GM12878 (cell line): ENCODE data around the gene LOXL3. TPM values are rescaled to one million over a fixed set of nuclear protein-coding genes. Genes with fewer than 3 reads are reported as not detected.
A peak's percentile ranks its signal among the peaks of the same experiment; 100 is the strongest.

Source experiments
- ATAC-seq: fragments of 200-7000 bp; cut with Tn5 transposase; 3 replicates; pipeline ENCODE4 v1.9.1; 2020; ENCODE audit warnings: mild to moderate bottlenecking, moderate library complexity
- BruUV-seq: library from RNA; stranded (reverse); fragments of 400-500 nt; replicated peaks from 2 replicates; lab custom pipeline; 2021; lab: Mats Ljungman, UMichigan
- CTCF ChIA-PET: fragments of 300-600 bp; sonication (Branson Sonifier 250); formaldehyde crosslinking; extraction: SDS; loops from one replicate; lab custom pipeline; 2021; ENCODE audit warnings: inconsistent platforms; lab: Yijun Ruan, JAX
- POLR2A ChIA-PET: fragments of 350-600 bp; formaldehyde crosslinking; extraction: SDS; loops from one replicate; lab custom pipeline; 2021; ENCODE audit warnings: inconsistent platforms; lab: Charles Lee
- RAD21 ChIA-PET: fragments of 300-600 bp; sonication (Branson Sonifier 250); formaldehyde crosslinking; loops from one replicate; lab custom pipeline; 2023; ENCODE audit warnings: antibody characterized with exemption; ENCODE audit not compliant: unreplicated experiment; lab: Charles Lee
- SMC1A ChIA-PET: fragments of 300-600 bp; sonication (Branson Sonifier 250); formaldehyde crosslinking; loops from one replicate; lab custom pipeline; 2023; ENCODE audit not compliant: unreplicated experiment, uncharacterized antibody; lab: Charles Lee
- DNase-seq: peaks from one replicate; pipeline ENCODE4 v3.0.0-alpha.2; 2011; ENCODE audit warnings: low read depth, low spot score
- FAIRE-seq: peaks from 3 replicates; lab custom pipeline; 2011; peaks lifted over from hg19 to GRCh38; lab: Jason Lieb, UNC
- H2AFZ ChIP-seq: 2 replicates; pipeline ENCODE4 v1.6.0; 2011; ENCODE audit warnings: low read depth, low read length, control low read depth; ENCODE audit not compliant: control insufficient read depth
- H3K27ac ChIP-seq: 2 replicates; pipeline ENCODE4 v1.5.1; 2011; ENCODE audit warnings: control low read depth; ENCODE audit not compliant: control insufficient read depth, insufficient read depth
- H3K27me3 ChIP-seq, 2 experiments: replicated peaks in 1 of 2; 2 replicates each; pipeline versions ENCODE4 v1.6.0 to v1.6.1; 2011; ENCODE audit warnings: low read length in 1 of 2; ENCODE audit not compliant: control insufficient read depth in 2 of 2, insufficient read depth in 2 of 2
- H3K36me3 ChIP-seq, 2 experiments: 2 replicates each; pipeline ENCODE4 v1.5.1; 2011; ENCODE audit warnings: low read length in 1 of 2; ENCODE audit not compliant: control insufficient read depth in 2 of 2, insufficient read depth in 2 of 2
- H3K4me1 ChIP-seq: 2 replicates; pipeline ENCODE4 v1.6.1; 2011; ENCODE audit warnings: mild to moderate bottlenecking, low read length, moderate library complexity, mixed read lengths; ENCODE audit not compliant: control insufficient read depth, insufficient read depth
- H3K4me2 ChIP-seq: 2 replicates; pipeline ENCODE4 v1.6.0; 2011; ENCODE audit warnings: control low read depth; ENCODE audit not compliant: control insufficient read depth, insufficient read depth
- H3K4me3 ChIP-seq: fragments of 200-600 bp; sonication (generic); 2 replicates; pipeline ENCODE4 v1.5.1; 2016
- H3K79me2 ChIP-seq: 2 replicates; pipeline ENCODE4 v1.6.0; 2011; ENCODE audit warnings: low read length; ENCODE audit not compliant: control insufficient read depth, insufficient read depth
- H3K9ac ChIP-seq: 2 replicates; pipeline ENCODE4 v1.8.0; 2011; ENCODE audit warnings: low read length, control low read depth, mixed read lengths; ENCODE audit not compliant: control insufficient read depth, insufficient read depth
- H3K9me3 ChIP-seq: replicated peaks from 3 replicates; pipeline ENCODE4 v1.5.1; 2011; ENCODE audit warnings: mild to moderate bottlenecking, low read length; ENCODE audit not compliant: control insufficient read depth, insufficient read depth
- H4K20me1 ChIP-seq: 2 replicates; pipeline ENCODE4 v1.6.0; 2011; ENCODE audit not compliant: control insufficient read depth, insufficient read depth
- ATF7 ChIP-seq: fragments of 450-650 bp; IDR thresholded peaks from 2 replicates; pipeline ENCODE4 v1.6.1; 2016; ENCODE audit warnings: low read depth, mild to moderate bottlenecking
- BHLHE40 ChIP-seq, 2 experiments: fragments of 450-650 bp in 1 of 2; IDR thresholded peaks; 2 replicates each; pipeline ENCODE4 v1.6.1; 2011 to 2017; ENCODE audit warnings: low read depth in 2 of 2, borderline replicate concordance in 1 of 2, improper control_type of control experiment in 1 of 2, low read length in 1 of 2, mild to moderate bottlenecking in 1 of 2
- CBFB ChIP-seq: IDR thresholded peaks from 2 replicates; pipeline ENCODE4 v1.6.1; 2016; ENCODE audit warnings: antibody characterized with exemption, low read depth
- DPF2 ChIP-seq: fragments of 450-650 bp; IDR thresholded peaks from 2 replicates; pipeline ENCODE4 v1.6.1; 2017; ENCODE audit warnings: mild to moderate bottlenecking
- GATAD2B ChIP-seq: fragments of 450-650 bp; conservative IDR thresholded peaks from 2 replicates; pipeline ENCODE4 v1.6.1; 2017; ENCODE audit warnings: low read depth, mild to moderate bottlenecking, moderate library complexity
- HDGF ChIP-seq: fragments of 450-650 bp; IDR thresholded peaks from 2 replicates; pipeline ENCODE4 v1.6.1; 2016; ENCODE audit warnings: antibody characterized with exemption
- IKZF2 ChIP-seq, 2 experiments: fragments of 450-650 bp; IDR thresholded peaks; 2 replicates each; pipeline ENCODE4 v1.6.1; 2017; ENCODE audit warnings: mild to moderate bottlenecking in 2 of 2, moderate library complexity in 2 of 2
- NBN ChIP-seq: fragments of 450-650 bp; IDR thresholded peaks from 2 replicates; pipeline ENCODE4 v1.6.1; 2016
- NR2F1 ChIP-seq: fragments of 450-650 bp; conservative IDR thresholded peaks from 2 replicates; pipeline ENCODE4 v1.6.1; 2017; ENCODE audit warnings: mild to moderate bottlenecking
- POLR2AphosphoS5 ChIP-seq: IDR thresholded peaks from 2 replicates; pipeline ENCODE4 v1.6.1; 2011; ENCODE audit warnings: mild to moderate bottlenecking, low read length, inconsistent platforms
- TCF12 ChIP-seq: IDR thresholded peaks from 2 replicates; pipeline ENCODE4 v1.6.1; 2011; ENCODE audit warnings: low read depth, mild to moderate bottlenecking, low read length
- YBX1 ChIP-seq: fragments of 450-650 bp; IDR thresholded peaks from 2 replicates; pipeline ENCODE4 v1.6.1; 2016; ENCODE audit warnings: antibody characterized with exemption
- WGBS: methylation state at CpG from one replicate; pipeline ENCODE4 v1.1.6; 2016; ENCODE audit warnings: low lambda C conversion rate; ENCODE audit not compliant: insufficient replicate concordance, insufficient coverage; ENCODE audit errors: missing lambda C conversion rate; 5-methylcytosine and 5-hydroxymethylcytosine counted together
- in situ Hi-C: fragments of 300-500 bp; cut with MboI; formaldehyde crosslinking; loops from 9 replicates; pipeline ENCODE4 v1.14.3; 2018; ENCODE audit warnings: mixed read lengths
- intact Hi-C: fragments of 100-400 bp; cut with micrococcal nuclease; formaldehyde crosslinking; loops from one replicate; pipeline ENCODE4 v1.14.2; 2022; ENCODE audit not compliant: unreplicated experiment
- polyA plus RNA-seq, 11 experiments: library from polyadenylated mRNA; depleted of rRNA in 4 of 11; unstranded in 6 of 11; stranded (reverse) in 5 of 11; fragments of >200 nt; fragmentation: Nextera tagmentation in 4 of 11; fragmentation: Illumina TruSeq in 1 of 11; extraction: Ambion mirVana in 4 of 11; extraction: Trizol in 1 of 11; gene quantifications; 1 replicate in 1 of 11; 2 replicates in 10 of 11; pipeline versions ENCODE4 v1.2.1 to v1.2.3, GENCODE V29; 2011 to 2016; ENCODE audit warnings: inconsistent platforms in 2 of 11, missing spikeins in 2 of 11, low read depth in 1 of 11
- total RNA-seq, 4 experiments: library from RNA; depleted of rRNA in 3 of 4; stranded (reverse); fragments of >200 nt in 3 of 4; fragmentation: Illumina TruSeq in 1 of 4; extraction: Trizol in 1 of 4; gene quantifications; 2 replicates each; pipeline versions ENCODE4 v1.2.1 to v1.2.3, GENCODE V29; 2013 to 2021
- TF ChIP-seq, protein P1 (sequence below): fragments of 450-650 bp; formaldehyde crosslinking; IDR thresholded peaks from 2 replicates; pipeline ENCODE4 v1.5.0; 2022; ENCODE audit warnings: mild to moderate bottlenecking, missing genetic modification characterization
- TF ChIP-seq, protein P2 (sequence below): fragments of 450-650 bp; IDR thresholded peaks from 2 replicates; pipeline ENCODE4 v1.6.1; 2017; ENCODE audit warnings: mild to moderate bottlenecking, low read depth, inconsistent platforms; ENCODE audit not compliant: poor library complexity, severe bottlenecking
- TF ChIP-seq, protein P3 (sequence below): fragments of 450-650 bp; IDR thresholded peaks from 2 replicates; pipeline ENCODE4 v1.6.1; 2017; ENCODE audit warnings: low read depth, mild to moderate bottlenecking, moderate library complexity

The LOXL3 gene
- total and polyA plus RNA-seq, 10 of the 15 experiments (the other 5 are each of a cell fraction or from before 2014, with no cell fraction given): 6.2 to 40.9 (median 23.3) TPM

DNA sequence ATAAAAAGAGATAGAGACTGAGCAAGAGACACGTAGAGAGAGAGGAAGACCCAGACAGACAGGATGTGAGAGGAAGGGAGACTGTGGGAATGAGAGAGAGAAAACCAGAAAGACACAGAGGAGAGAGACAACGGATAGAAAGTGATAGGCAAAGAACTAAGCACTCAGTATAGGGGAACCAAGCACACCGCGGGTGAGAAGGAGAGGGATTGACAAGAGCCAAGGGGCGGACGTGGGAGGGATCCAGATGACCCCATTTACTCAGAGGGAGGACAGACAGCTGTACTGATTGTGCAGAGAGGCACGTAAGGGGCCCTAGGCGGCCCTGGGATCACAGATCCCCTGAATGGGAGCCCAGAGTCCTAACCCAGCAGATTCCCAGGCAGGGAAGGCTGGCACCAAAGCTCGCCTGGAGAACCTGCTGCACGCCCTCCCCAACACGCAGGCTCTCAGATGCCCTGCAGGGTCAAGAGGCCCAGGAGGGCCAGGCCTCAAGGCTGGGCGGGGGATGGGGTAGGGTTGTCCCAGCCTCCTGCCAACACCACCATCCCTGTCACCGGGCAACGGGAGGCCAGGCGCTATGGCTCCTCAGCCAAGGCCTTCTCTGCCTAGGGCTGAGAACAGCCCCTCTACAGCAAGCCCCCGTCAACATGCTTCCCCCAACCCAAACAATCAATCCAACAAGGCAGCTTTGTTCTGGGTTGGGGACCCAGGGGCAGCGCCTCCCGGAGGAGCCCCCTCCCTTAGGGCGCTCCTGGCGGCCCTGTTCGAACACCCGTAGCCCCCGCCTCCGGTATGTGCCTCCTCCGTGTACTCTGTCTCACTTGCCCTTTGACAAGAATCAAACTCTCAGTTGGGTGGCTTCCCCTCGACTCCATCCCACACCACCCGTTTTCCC lies 579 bp downstream of the LOXL3 start:
- Histone ChIP-seq H3K4me1 (peaks cover 33% of the 10 kb centered on the region), H3K79me2 (peaks cover 85% of the 10 kb centered on the region), H3K4me2 (peak overlapping the region; percentile 95), H3K27me3 (no peaks in the 10 kb centered on the region), H3K36me3 (peaks cover 1 to 9% of the 10 kb centered on the region in 2 experiments; a peak in 2 of 4 replicates), H4K20me1 (no peaks in the 10 kb centered on the region), H3K9ac (peak overlapping the region; percentile 96), H3K27ac (peak overlapping the region; percentile 93), H3K9me3 (no peaks in the 10 kb centered on the region; the same call in 2 of the 3 replicates), H3K4me3 (peak overlapping the region; percentile 95), H2AFZ (peak overlapping the region; percentile 43)
- no peak for DNase-seq
- peak; percentile 27 for ATAC-seq
- in situ Hi-C loops: no loop called here
- WGBS: 17% methylated on average over 27 of the region's 27 CpGs
- ChIA-PET CTCF (interaction anchor here (1.2 to 14.3 kb wide), 6 partner anchors 13 to 33 kb away, joined by 3 to 115 read pairs (median 16); partner anchors contain the start of genes AUP1, DQX1 and HTRA2), RAD21 (interaction anchor here (1.2 to 8.6 kb wide), 6 partner anchors 14 to 33 kb away, joined by 4 to 96 read pairs (median 38); partner anchors contain the start of genes AUP1 and HTRA2), POLR2A (interaction anchor here (0.6 to 17.8 kb wide), 4 partner anchors 10 to 46 kb away, joined by 4 to 441 read pairs (median 7); partner anchors contain the start of gene PCGF1), SMC1A (interaction anchor here (0.7 to 6.8 kb wide), 8 partner anchors 14 to 72 kb away, joined by 3 to 106 read pairs (median 18); partner anchors contain the start of genes AUP1 and HTRA2)
- no peak for FAIRE-seq
- BruUV-seq: no TSS peak
- intact Hi-C loops: loop anchor here (2.0 kb wide), 1 partner anchor 32 kb away; no protein-coding TSS in a partner anchor
- peak; percentile 73; the same call in 1 of the 2 replicates for TF ChIP-seq NR2F1
- TF ChIP-seq, protein P1, sequence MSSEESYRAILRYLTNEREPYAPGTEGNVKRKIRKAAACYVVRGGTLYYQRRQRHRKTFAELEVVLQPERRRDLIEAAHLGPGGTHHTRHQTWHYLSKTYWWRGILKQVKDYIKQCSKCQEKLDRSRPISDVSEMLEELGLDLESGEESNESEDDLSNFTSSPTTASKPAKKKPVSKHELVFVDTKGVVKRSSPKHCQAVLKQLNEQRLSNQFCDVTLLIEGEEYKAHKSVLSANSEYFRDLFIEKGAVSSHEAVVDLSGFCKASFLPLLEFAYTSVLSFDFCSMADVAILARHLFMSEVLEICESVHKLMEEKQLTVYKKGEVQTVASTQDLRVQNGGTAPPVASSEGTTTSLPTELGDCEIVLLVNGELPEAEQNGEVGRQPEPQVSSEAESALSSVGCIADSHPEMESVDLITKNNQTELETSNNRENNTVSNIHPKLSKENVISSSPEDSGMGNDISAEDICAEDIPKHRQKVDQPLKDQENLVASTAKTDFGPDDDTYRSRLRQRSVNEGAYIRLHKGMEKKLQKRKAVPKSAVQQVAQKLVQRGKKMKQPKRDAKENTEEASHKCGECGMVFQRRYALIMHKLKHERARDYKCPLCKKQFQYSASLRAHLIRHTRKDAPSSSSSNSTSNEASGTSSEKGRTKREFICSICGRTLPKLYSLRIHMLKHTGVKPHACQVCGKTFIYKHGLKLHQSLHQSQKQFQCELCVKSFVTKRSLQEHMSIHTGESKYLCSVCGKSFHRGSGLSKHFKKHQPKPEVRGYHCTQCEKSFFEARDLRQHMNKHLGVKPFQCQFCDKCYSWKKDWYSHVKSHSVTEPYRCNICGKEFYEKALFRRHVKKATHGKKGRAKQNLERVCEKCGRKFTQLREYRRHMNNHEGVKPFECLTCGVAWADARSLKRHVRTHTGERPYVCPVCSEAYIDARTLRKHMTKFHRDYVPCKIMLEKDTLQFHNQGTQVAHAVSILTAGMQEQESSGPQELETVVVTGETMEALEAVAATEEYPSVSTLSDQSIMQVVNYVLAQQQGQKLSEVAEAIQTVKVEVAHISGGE (CRISPR knock-in tag): no peak
- TF ChIP-seq, protein P2, sequence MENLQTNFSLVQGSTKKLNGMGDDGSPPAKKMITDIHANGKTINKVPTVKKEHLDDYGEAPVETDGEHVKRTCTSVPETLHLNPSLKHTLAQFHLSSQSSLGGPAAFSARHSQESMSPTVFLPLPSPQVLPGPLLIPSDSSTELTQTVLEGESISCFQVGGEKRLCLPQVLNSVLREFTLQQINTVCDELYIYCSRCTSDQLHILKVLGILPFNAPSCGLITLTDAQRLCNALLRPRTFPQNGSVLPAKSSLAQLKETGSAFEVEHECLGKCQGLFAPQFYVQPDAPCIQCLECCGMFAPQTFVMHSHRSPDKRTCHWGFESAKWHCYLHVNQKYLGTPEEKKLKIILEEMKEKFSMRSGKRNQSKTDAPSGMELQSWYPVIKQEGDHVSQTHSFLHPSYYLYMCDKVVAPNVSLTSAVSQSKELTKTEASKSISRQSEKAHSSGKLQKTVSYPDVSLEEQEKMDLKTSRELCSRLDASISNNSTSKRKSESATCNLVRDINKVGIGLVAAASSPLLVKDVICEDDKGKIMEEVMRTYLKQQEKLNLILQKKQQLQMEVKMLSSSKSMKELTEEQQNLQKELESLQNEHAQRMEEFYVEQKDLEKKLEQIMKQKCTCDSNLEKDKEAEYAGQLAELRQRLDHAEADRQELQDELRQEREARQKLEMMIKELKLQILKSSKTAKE: peak; percentile 39
- TF ChIP-seq CBFB: no peak
- TF ChIP-seq YBX1: peak; percentile 71; the same call in 1 of the 2 replicates
- TF ChIP-seq HDGF: peak; percentile 47; the same call in 1 of the 2 replicates
- peak; percentile 39; the same call in 1 of the 2 replicates for TF ChIP-seq DPF2
- TF ChIP-seq GATAD2B: peak; percentile 37; the same call in 1 of the 2 replicates
- TF ChIP-seq BHLHE40 (IDR thresholded peaks at IDR 0.05; ENCODE audit: borderline replicate concordance in 1 of 2, low read depth in 2 of 2, low read length in 1 of 2): 0 out of 4 replicates have a peak, but pooled peaks of 1 of the 2 experiments have one; percentile 9
- peak; percentile 91 for TF ChIP-seq NBN
- 0 out of 2 replicates have a peak, but pooled peaks have one; percentile 7 for TF ChIP-seq TCF12
- TF ChIP-seq IKZF2 (IDR thresholded peaks at IDR 0.05): peak in 1 of 2 experiments; percentile 61; a peak in 1 of 4 replicates
- TF ChIP-seq POLR2AphosphoS5: peak; percentile 63
- TF ChIP-seq, protein P3, sequence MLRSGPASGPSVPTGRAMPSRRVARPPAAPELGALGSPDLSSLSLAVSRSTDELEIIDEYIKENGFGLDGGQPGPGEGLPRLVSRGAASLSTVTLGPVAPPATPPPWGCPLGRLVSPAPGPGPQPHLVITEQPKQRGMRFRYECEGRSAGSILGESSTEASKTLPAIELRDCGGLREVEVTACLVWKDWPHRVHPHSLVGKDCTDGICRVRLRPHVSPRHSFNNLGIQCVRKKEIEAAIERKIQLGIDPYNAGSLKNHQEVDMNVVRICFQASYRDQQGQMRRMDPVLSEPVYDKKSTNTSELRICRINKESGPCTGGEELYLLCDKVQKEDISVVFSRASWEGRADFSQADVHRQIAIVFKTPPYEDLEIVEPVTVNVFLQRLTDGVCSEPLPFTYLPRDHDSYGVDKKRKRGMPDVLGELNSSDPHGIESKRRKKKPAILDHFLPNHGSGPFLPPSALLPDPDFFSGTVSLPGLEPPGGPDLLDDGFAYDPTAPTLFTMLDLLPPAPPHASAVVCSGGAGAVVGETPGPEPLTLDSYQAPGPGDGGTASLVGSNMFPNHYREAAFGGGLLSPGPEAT: peak; percentile 12
- 0 out of 2 replicates have a peak, but pooled peaks have one; percentile 11 for TF ChIP-seq ATF7
